WTC11 (cell line): Measurements from ENCODE around the gene FERMT2. TPM values are rescaled to one million over a fixed set of nuclear protein-coding genes. Genes with fewer than 3 reads are reported as not detected.
A peak's percentile ranks its signal among the peaks of the same experiment; 100 is the strongest.

ENCODE experiments used
- ATAC-seq: fragments of 200-7000 bp; cut with Tn5 transposase; 2 replicates; pipeline ENCODE4 v1.10.0; 2021; ENCODE audit warnings: mild to moderate bottlenecking, moderate library complexity
- Bru-seq: library from RNA; stranded (reverse); fragments of 400-500 nt; gene quantifications from one replicate; lab custom pipeline; 2021; lab: Mats Ljungman, UMichigan
- CTCF ChIA-PET: fragments of 300-600 bp; sonication (Branson Sonifier 250); formaldehyde crosslinking; loops from one replicate; lab custom pipeline; 2021; ENCODE audit warnings: antibody characterized with exemption; lab: Charles Lee
- POLR2A ChIA-PET: fragments of 350-600 bp; sonication (Branson Sonifier 250); formaldehyde crosslinking; loops from one replicate; lab custom pipeline; 2021; ENCODE audit warnings: antibody characterized with exemption; lab: Charles Lee
- DNase-seq: peaks from one replicate; pipeline ENCODE4 v3.0.0; 2021; ENCODE audit warnings: low spot score
- H3K27ac Mint-ChIP-seq: 2 replicates; pipeline ENCODE4 v1.8.0; 2021; ENCODE audit warnings: mixed read lengths
- H3K27me3 Mint-ChIP-seq: 2 replicates; pipeline ENCODE4 v1.8.0; 2021; ENCODE audit warnings: low read depth, mild to moderate bottlenecking, moderate library complexity, mixed read lengths
- H3K36me3 Mint-ChIP-seq: 2 replicates; pipeline ENCODE4 v1.8.0; 2021; ENCODE audit warnings: mixed read lengths
- H3K4me1 Mint-ChIP-seq: 2 replicates; pipeline ENCODE4 v1.8.0; 2022; ENCODE audit warnings: mixed read lengths
- H3K4me3 Mint-ChIP-seq: 2 replicates; pipeline ENCODE4 v1.8.0; 2021; ENCODE audit warnings: mild to moderate bottlenecking, moderate library complexity, mixed read lengths
- H3K9me3 Mint-ChIP-seq: 2 replicates; pipeline ENCODE4 v1.8.0; 2021; ENCODE audit warnings: mixed read lengths
- ATF1 ChIP-seq: sonication (generic); formaldehyde crosslinking; IDR thresholded peaks from 2 replicates; pipeline ENCODE4 v1.8.1; 2023; ENCODE audit warnings: mild to moderate bottlenecking, moderate library complexity, missing genetic modification reagents
- CREB1 ChIP-seq: sonication (generic); formaldehyde crosslinking; IDR thresholded peaks from 2 replicates; pipeline ENCODE4 v1.8.0; 2023; ENCODE audit warnings: mild to moderate bottlenecking, missing genetic modification reagents
- CREM ChIP-seq: sonication (generic); formaldehyde crosslinking; IDR thresholded peaks from 2 replicates; pipeline ENCODE4 v1.8.1; 2022; ENCODE audit warnings: mild to moderate bottlenecking, missing genetic modification reagents, moderate library complexity
- E2F1 ChIP-seq: sonication (generic); formaldehyde crosslinking; IDR thresholded peaks from 2 replicates; pipeline ENCODE4 v1.8.0; 2022; ENCODE audit warnings: mild to moderate bottlenecking, missing genetic modification reagents
- ELF4 ChIP-seq: sonication (generic); formaldehyde crosslinking; IDR thresholded peaks from 2 replicates; pipeline ENCODE4 v1.8.1; 2022; ENCODE audit warnings: low read depth, mild to moderate bottlenecking, moderate library complexity, missing genetic modification reagents
- EMX1 ChIP-seq: fragments of 250-450 bp; sonication (Bioruptor Pico); IDR thresholded peaks from 2 replicates; pipeline ENCODE4 v1.8.0; 2021; ENCODE audit warnings: mild to moderate bottlenecking
- ERG ChIP-seq: fragments of 250-450 bp; sonication (Bioruptor Pico); IDR thresholded peaks from 2 replicates; pipeline ENCODE4 v1.8.0; 2021; ENCODE audit warnings: mild to moderate bottlenecking
- FOXJ3 ChIP-seq: sonication (generic); formaldehyde crosslinking; IDR thresholded peaks from 2 replicates; pipeline ENCODE4 v1.9.0; 2021; ENCODE audit warnings: missing genetic modification reagents, mild to moderate bottlenecking, borderline replicate concordance
- FOXP1 ChIP-seq: sonication (generic); formaldehyde crosslinking; IDR thresholded peaks from 2 replicates; pipeline ENCODE4 v1.8.0; 2022; ENCODE audit warnings: missing genetic modification reagents, mild to moderate bottlenecking, moderate library complexity, borderline replicate concordance
- FOXP4 ChIP-seq: sonication (generic); formaldehyde crosslinking; IDR thresholded peaks from 2 replicates; pipeline ENCODE4 v1.8.0; 2022; ENCODE audit warnings: mild to moderate bottlenecking, missing genetic modification reagents
- GRHL2 ChIP-seq: fragments of 250-450 bp; sonication (Bioruptor Pico); IDR thresholded peaks from 2 replicates; pipeline ENCODE4 v1.8.0; 2022; ENCODE audit warnings: mild to moderate bottlenecking, moderate library complexity; ENCODE audit not compliant: insufficient replicate concordance, severe bottlenecking
- GTF2I ChIP-seq: fragments of 250-450 bp; sonication (Bioruptor Pico); conservative IDR thresholded peaks from 2 replicates; pipeline ENCODE4 v1.4.0; 2021; ENCODE audit warnings: mild to moderate bottlenecking
- HMGA2 ChIP-seq: fragments of 250-450 bp; sonication (Bioruptor Pico); IDR thresholded peaks from 2 replicates; pipeline ENCODE4 v1.4.0; 2021; ENCODE audit warnings: mild to moderate bottlenecking, moderate library complexity
- KAT7 ChIP-seq: sonication (generic); formaldehyde crosslinking; IDR thresholded peaks from 2 replicates; pipeline ENCODE4 v1.8.1; 2023; ENCODE audit warnings: missing genetic modification reagents, mild to moderate bottlenecking, borderline replicate concordance
- NFE2L1 ChIP-seq: sonication (generic); formaldehyde crosslinking; IDR thresholded peaks from 2 replicates; pipeline ENCODE4 v1.8.1; 2023; ENCODE audit warnings: missing genetic modification reagents
- NR1H2 ChIP-seq: sonication (generic); formaldehyde crosslinking; IDR thresholded peaks from 2 replicates; pipeline ENCODE4 v1.9.0; 2021; ENCODE audit warnings: mild to moderate bottlenecking, moderate library complexity, missing genetic modification reagents
- RELA ChIP-seq: sonication (generic); formaldehyde crosslinking; IDR thresholded peaks from 2 replicates; pipeline ENCODE4 v1.8.1; 2022; ENCODE audit warnings: missing genetic modification reagents, mild to moderate bottlenecking, borderline replicate concordance
- RORB ChIP-seq: fragments of 250-450 bp; sonication (Bioruptor Pico); IDR thresholded peaks from 2 replicates; pipeline ENCODE4 v1.9.0; 2021; ENCODE audit warnings: mild to moderate bottlenecking
- SMAD3 ChIP-seq: sonication (generic); formaldehyde crosslinking; IDR thresholded peaks from 2 replicates; pipeline ENCODE4 v1.8.0; 2022; ENCODE audit warnings: missing genetic modification reagents, mild to moderate bottlenecking, borderline replicate concordance
- SOX15 ChIP-seq: fragments of 250-450 bp; sonication (Bioruptor Pico); IDR thresholded peaks from 2 replicates; pipeline ENCODE4 v1.9.0; 2021; ENCODE audit warnings: mild to moderate bottlenecking
- TCF7 ChIP-seq: sonication (generic); formaldehyde crosslinking; IDR thresholded peaks from 2 replicates; pipeline ENCODE4 v1.8.0; 2022; ENCODE audit warnings: mild to moderate bottlenecking, low read depth, missing genetic modification reagents, moderate library complexity
- TEAD1 ChIP-seq: sonication (generic); formaldehyde crosslinking; IDR thresholded peaks from 2 replicates; pipeline ENCODE4 v1.8.0; 2022; ENCODE audit warnings: mild to moderate bottlenecking, missing genetic modification reagents
- TP53 ChIP-seq: sonication (generic); formaldehyde crosslinking; IDR thresholded peaks from 2 replicates; pipeline ENCODE4 v1.8.1; 2023; ENCODE audit warnings: mild to moderate bottlenecking, missing genetic modification reagents
- ZBTB21 ChIP-seq: sonication (generic); formaldehyde crosslinking; IDR thresholded peaks from 2 replicates; pipeline ENCODE4 v1.8.1; 2023; ENCODE audit warnings: mild to moderate bottlenecking, missing genetic modification reagents, borderline replicate concordance
- ZNF121 ChIP-seq: sonication (generic); formaldehyde crosslinking; IDR thresholded peaks from 2 replicates; pipeline ENCODE4 v1.8.0; 2023; ENCODE audit warnings: missing genetic modification reagents
- ZNF232 ChIP-seq: sonication (generic); formaldehyde crosslinking; IDR thresholded peaks from 2 replicates; pipeline ENCODE4 v1.8.0; 2022; ENCODE audit warnings: mild to moderate bottlenecking, missing genetic modification reagents
- ZNF317 ChIP-seq: sonication (generic); formaldehyde crosslinking; IDR thresholded peaks from 2 replicates; pipeline ENCODE4 v1.8.1; 2023; ENCODE audit warnings: low read depth, mild to moderate bottlenecking, moderate library complexity, missing genetic modification reagents, borderline replicate concordance
- long read RNA-seq, 3 experiments: library from RNA in 1 of 3; library from capped mRNA in 1 of 3; library from polyadenylated mRNA in 1 of 3; unstranded in 2 of 3; stranded (forward) in 1 of 3; transcript quantifications; one replicate each; pipeline ENCODE4 v2.0.0, GENCODE V29; 2021
- total RNA-seq: library from RNA; stranded (reverse); gene quantifications from 3 replicates; pipeline ENCODE4 v1.2.3, GENCODE V29; 2021
- TF ChIP-seq, protein P1 (sequence below): sonication (generic); formaldehyde crosslinking; IDR thresholded peaks from 2 replicates; pipeline ENCODE4 v1.8.1; 2023; ENCODE audit warnings: mild to moderate bottlenecking, missing genetic modification reagents, moderate library complexity
- TF ChIP-seq, protein P2 (sequence below): sonication (generic); formaldehyde crosslinking; IDR thresholded peaks from 2 replicates; pipeline ENCODE4 v1.8.0; 2023; ENCODE audit warnings: mild to moderate bottlenecking, missing genetic modification reagents

Gene FERMT2
- total RNA-seq (87.8 to 97.7 TPM (median 92.8 TPM) in 3 replicates), Bru-seq, nascent RNA (percentile 84 among the genes with signal in this experiment)
- long read RNA-seq, experiment 1, transcript FERMT2-201 (15 exons, 3,338 nt) = minor isoform, 26 of 326 reads
- long read RNA-seq, experiment 1, transcript FERMT2-205 (15 exons, 2,064 nt) = minor isoform, 10 of 326 reads
- long read RNA-seq, experiment 1, transcript FERMT2-202 (16 exons, 3,247 nt) = major isoform, 225 of 326 reads
- long read RNA-seq, experiment 1, partial matches to known transcripts = 38 of 326 reads
- long read RNA-seq, experiment 1, other reads (novel, unspliced or antisense) = 23 of 326 reads
- long read RNA-seq, experiment 2, transcript FERMT2-202 (16 exons, 3,247 nt) = major isoform, 26 of 96 reads
- long read RNA-seq, experiment 2, partial matches to known transcripts = 29 of 96 reads
- long read RNA-seq, experiment 2, other reads (novel, unspliced or antisense) = 34 of 96 reads
- long read RNA-seq, experiment 3, partial matches to known transcripts = 2 of 8 reads
- long read RNA-seq, experiment 3, other reads (novel, unspliced or antisense) = 2 of 8 reads

- DNase-seq (peak; percentile 90), ATAC-seq (peak; percentile 95)
- H3K4me1 Mint-ChIP-seq = peaks cover 45% of the 10 kb centered on the region
- H3K27me3 Mint-ChIP-seq = no peaks in the 10 kb centered on the region
- H3K27ac Mint-ChIP-seq = peak within 1 kb of the TSS; percentile 98
- peaks cover 10% of the 10 kb centered on the region for H3K36me3 Mint-ChIP-seq
- no peaks in the 10 kb centered on the region for H3K9me3 Mint-ChIP-seq
- H3K4me3 Mint-ChIP-seq = peak within 1 kb of the TSS; percentile 99
- ChIA-PET POLR2A (interaction anchor here (0.7 to 2.3 kb wide), 4 partner anchors 9 to 374 kb away, joined by 3 to 11 read pairs (median 4); partner anchors contain the start of gene DDHD1), CTCF (interaction anchor here (1.0 to 3.2 kb wide), 3 partner anchors 9 to 230 kb away, joined by 3 to 15 read pairs (median 3); no protein-coding TSS in a partner anchor)
- TF ChIP-seq RELA (CRISPR knock-in tag) (peak; percentile 76; the same call in 1 of the 2 replicates), TP53 (peak; percentile 17; the same call in 1 of the 2 replicates), GTF2I (CRISPR knock-in tag) (no peak), ZNF121 (no peak), ZBTB21 (CRISPR knock-in tag) (no peak), HMGA2 (CRISPR knock-in tag) (no peak), E2F1 (CRISPR knock-in tag) (no peak), NFE2L1 (CRISPR knock-in tag) (peak; percentile 37; the same call in 1 of the 2 replicates), SOX15 (no peak), ZNF232 (CRISPR knock-in tag) (no peak), TCF7 (CRISPR knock-in tag) (no peak), RORB (CRISPR knock-in tag) (no peak), ERG (CRISPR knock-in tag) (no peak), ATF1 (CRISPR knock-in tag) (no peak), FOXJ3 (CRISPR knock-in tag) (no peak), ZNF317 (no peak), CREM (CRISPR knock-in tag) (peak; percentile 47; the same call in 1 of the 2 replicates), FOXP4 (CRISPR knock-in tag) (no peak), FOXP1 (CRISPR knock-in tag) (peak; percentile 5), ELF4 (CRISPR knock-in tag) (0 out of 2 replicates have a peak, but pooled peaks have one; percentile 75), GRHL2 (CRISPR knock-in tag) (no peak), KAT7 (CRISPR knock-in tag) (no peak), CREB1 (no peak), SMAD3 (CRISPR knock-in tag) (no peak), EMX1 (CRISPR knock-in tag) (no peak), NR1H2 (CRISPR knock-in tag) (no peak), TEAD1 (CRISPR knock-in tag) (0 out of 2 replicates have a peak, but pooled peaks have one; percentile 11)
- TF ChIP-seq, protein P1, sequence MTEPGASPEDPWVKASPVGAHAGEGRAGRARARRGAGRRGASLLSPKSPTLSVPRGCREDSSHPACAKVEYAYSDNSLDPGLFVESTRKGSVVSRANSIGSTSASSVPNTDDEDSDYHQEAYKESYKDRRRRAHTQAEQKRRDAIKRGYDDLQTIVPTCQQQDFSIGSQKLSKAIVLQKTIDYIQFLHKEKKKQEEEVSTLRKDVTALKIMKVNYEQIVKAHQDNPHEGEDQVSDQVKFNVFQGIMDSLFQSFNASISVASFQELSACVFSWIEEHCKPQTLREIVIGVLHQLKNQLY (CRISPR knock-in tag) = no peak
- TF ChIP-seq, protein P2, sequence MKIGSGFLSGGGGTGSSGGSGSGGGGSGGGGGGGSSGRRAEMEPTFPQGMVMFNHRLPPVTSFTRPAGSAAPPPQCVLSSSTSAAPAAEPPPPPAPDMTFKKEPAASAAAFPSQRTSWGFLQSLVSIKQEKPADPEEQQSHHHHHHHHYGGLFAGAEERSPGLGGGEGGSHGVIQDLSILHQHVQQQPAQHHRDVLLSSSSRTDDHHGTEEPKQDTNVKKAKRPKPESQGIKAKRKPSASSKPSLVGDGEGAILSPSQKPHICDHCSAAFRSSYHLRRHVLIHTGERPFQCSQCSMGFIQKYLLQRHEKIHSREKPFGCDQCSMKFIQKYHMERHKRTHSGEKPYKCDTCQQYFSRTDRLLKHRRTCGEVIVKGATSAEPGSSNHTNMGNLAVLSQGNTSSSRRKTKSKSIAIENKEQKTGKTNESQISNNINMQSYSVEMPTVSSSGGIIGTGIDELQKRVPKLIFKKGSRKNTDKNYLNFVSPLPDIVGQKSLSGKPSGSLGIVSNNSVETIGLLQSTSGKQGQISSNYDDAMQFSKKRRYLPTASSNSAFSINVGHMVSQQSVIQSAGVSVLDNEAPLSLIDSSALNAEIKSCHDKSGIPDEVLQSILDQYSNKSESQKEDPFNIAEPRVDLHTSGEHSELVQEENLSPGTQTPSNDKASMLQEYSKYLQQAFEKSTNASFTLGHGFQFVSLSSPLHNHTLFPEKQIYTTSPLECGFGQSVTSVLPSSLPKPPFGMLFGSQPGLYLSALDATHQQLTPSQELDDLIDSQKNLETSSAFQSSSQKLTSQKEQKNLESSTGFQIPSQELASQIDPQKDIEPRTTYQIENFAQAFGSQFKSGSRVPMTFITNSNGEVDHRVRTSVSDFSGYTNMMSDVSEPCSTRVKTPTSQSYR (CRISPR knock-in tag) = no peak
Observed at GRCh38 chr14:52950898-52951680, at the start of gene FERMT2. Gene FERMT2, minus strand, starts transcription at chr14:52951050. Its CDS starts 482 bp downstream, at chr14:52950568.
